Endothelial cell of umbilical vein (primary cell): ENCODE measurements around the gene MED17. TPM values are rescaled to one million over a fixed set of nuclear protein-coding genes. Genes with fewer than 3 reads are reported as not detected.

Source experiments
- BruUV-seq: library from RNA; stranded (reverse); fragments of 400-500 nt; replicated peaks from 2 replicates; lab custom pipeline; 2021; lab: Mats Ljungman, UMichigan
- CTCF ChIA-PET: fragments of 300-600, 350-600 bp; sonication (Branson Sonifier 250); formaldehyde crosslinking; loops from one replicate; lab custom pipeline; 2021; ENCODE audit warnings: antibody characterized with exemption, inconsistent platforms; lab: Charles Lee
- POLR2A ChIA-PET: fragments of 300-600, 350-600 bp; sonication (Branson Sonifier 250); formaldehyde crosslinking; loops from one replicate; lab custom pipeline; 2021; ENCODE audit warnings: antibody characterized with exemption, inconsistent platforms; lab: Charles Lee
- DNase-seq: peaks from one replicate; pipeline ENCODE4 v3.0.0-alpha.2; 2011; ENCODE audit warnings: low read depth, low spot score
- FAIRE-seq: peaks from 2 replicates; lab custom pipeline; 2011; peaks lifted over from hg19 to GRCh38; lab: Jason Lieb, UNC
- H2AFZ ChIP-seq: 2 replicates; pipeline ENCODE4 v1.6.0; 2012; ENCODE audit warnings: low read depth, low read length, control low read depth, inconsistent platforms
- H3K27ac ChIP-seq: 2 replicates; pipeline ENCODE4 v1.5.1; 2011; ENCODE audit warnings: low read depth, mild to moderate bottlenecking, control low read depth, low read length, moderate library complexity; ENCODE audit not compliant: insufficient read depth
- H3K27me3 ChIP-seq, 2 experiments: 2 replicates each; pipeline versions ENCODE4 v1.6.0 to v1.6.1; 2011; ENCODE audit warnings: low read length in 2 of 2, mixed read lengths in 1 of 2; ENCODE audit not compliant: control insufficient read depth in 2 of 2, insufficient read depth in 2 of 2
- H3K36me3 ChIP-seq, 2 experiments: 2 replicates in 1 of 2; 3 replicates in 1 of 2; pipeline ENCODE4 v1.5.1; 2011; ENCODE audit warnings: low read length in 2 of 2, mild to moderate bottlenecking in 1 of 2, moderate library complexity in 1 of 2; ENCODE audit not compliant: control insufficient read depth in 2 of 2, insufficient read depth in 2 of 2; ENCODE audit errors: extremely low read depth in 1 of 2
- H3K4me1 ChIP-seq: 3 replicates; pipeline ENCODE4 v1.5.1; 2011; ENCODE audit warnings: mild to moderate bottlenecking, low read length; ENCODE audit not compliant: control insufficient read depth, insufficient read depth; ENCODE audit errors: extremely low read depth
- H3K4me2 ChIP-seq: 2 replicates; pipeline ENCODE4 v1.6.1; 2011; ENCODE audit warnings: low read length, control low read depth, mixed read lengths; ENCODE audit not compliant: insufficient read depth
- H3K4me3 ChIP-seq, 3 experiments: fragments of 200-600 bp in 1 of 3; sonication (generic), shearing (Covaris generic) in 1 of 3; replicated peaks in 1 of 3; 2 replicates each; pipeline ENCODE4 v1.5.1; 2011 to 2016; ENCODE audit warnings: control low read depth in 3 of 3, low read length in 3 of 3, mild to moderate bottlenecking in 2 of 3, inconsistent platforms in 1 of 3, low read depth in 1 of 3, moderate library complexity in 1 of 3; ENCODE audit not compliant: insufficient read depth in 1 of 3
- H3K79me2 ChIP-seq: 2 replicates; pipeline ENCODE4 v1.6.0; 2012; ENCODE audit warnings: low read length, inconsistent platforms; ENCODE audit not compliant: control insufficient read depth, insufficient read depth
- H3K9ac ChIP-seq: replicated peaks from 2 replicates; pipeline ENCODE3; 2011; ENCODE audit warnings: low read length, control low read depth; ENCODE audit not compliant: insufficient read depth; ENCODE audit errors: extremely low read depth
- H3K9me1 ChIP-seq: replicated peaks from 3 replicates; pipeline ENCODE4 v1.6.0; 2011; ENCODE audit warnings: mild to moderate bottlenecking, low read length; ENCODE audit not compliant: control insufficient read depth, insufficient read depth; ENCODE audit errors: extremely low read depth
- H3K9me3 ChIP-seq: replicated peaks from 2 replicates; pipeline ENCODE4 v1.5.1; 2012; ENCODE audit warnings: low read length, inconsistent platforms; ENCODE audit not compliant: control insufficient read depth, insufficient read depth
- H4K20me1 ChIP-seq: replicated peaks from 2 replicates; pipeline ENCODE3; 2011; ENCODE audit warnings: mild to moderate bottlenecking, low read length; ENCODE audit not compliant: control insufficient read depth, insufficient read depth; ENCODE audit errors: extremely low read depth
- CTCF ChIP-seq, 2 donors: IDR thresholded peaks; 1 replicate in 1 of 2; 2 replicates in 1 of 2; pipeline ENCODE4 v1.5.1; 2011; ENCODE audit warnings: low read length in 2 of 2, mild to moderate bottlenecking in 2 of 2, moderate library complexity in 2 of 2, control low read depth in 1 of 2, inconsistent platforms in 1 of 2, low read depth in 1 of 2; ENCODE audit not compliant: insufficient read depth in 1 of 2; ENCODE audit errors: extremely low read depth in 1 of 2
- EZH2 ChIP-seq: IDR thresholded peaks from 2 replicates; pipeline ENCODE4 v1.6.1; 2012; ENCODE audit warnings: borderline replicate concordance, low read depth, mild to moderate bottlenecking, moderate library complexity, low read length, inconsistent platforms; ENCODE audit not compliant: severe bottlenecking
- FOS ChIP-seq: IDR thresholded peaks from 2 replicates; pipeline ENCODE4 v1.6.1; 2011; ENCODE audit warnings: mild to moderate bottlenecking, low read length, moderate library complexity, borderline replicate concordance; ENCODE audit not compliant: insufficient read depth
- GATA2 ChIP-seq: IDR thresholded peaks from 2 replicates; pipeline ENCODE4 v1.7.0; 2011; ENCODE audit warnings: low read depth, mild to moderate bottlenecking, moderate library complexity, mixed read lengths, low read length; ENCODE audit not compliant: insufficient read length, insufficient read depth
- JUN ChIP-seq: IDR thresholded peaks from 2 replicates; pipeline ENCODE4 v1.6.1; 2011; ENCODE audit warnings: borderline replicate concordance, low read depth; ENCODE audit not compliant: insufficient read length, insufficient read depth
- MAX ChIP-seq: IDR thresholded peaks from 2 replicates; pipeline ENCODE4 v1.6.1; 2011; ENCODE audit not compliant: insufficient read depth, insufficient read length
- MYC ChIP-seq: IDR thresholded peaks from one replicate; pipeline ENCODE4 v1.6.1; 2011; ENCODE audit warnings: mild to moderate bottlenecking, low read depth, low read length
- POLR2A ChIP-seq: IDR thresholded peaks from 2 replicates; pipeline ENCODE4 v1.6.1; 2012; ENCODE audit warnings: low read depth, mild to moderate bottlenecking, control low read depth, low read length
- POLR2AphosphoS5 ChIP-seq: IDR thresholded peaks from 2 replicates; pipeline ENCODE4 v1.6.1; 2012; ENCODE audit warnings: low read depth, mild to moderate bottlenecking, control low read depth, low read length, moderate library complexity; ENCODE audit not compliant: insufficient read depth
- dilution Hi-C: fragments of 300-500 bp; cut with MboI; formaldehyde crosslinking; loops from one replicate; pipeline ENCODE4 v1.15.0; 2019; ENCODE audit warnings: low sequenced_read_pairs; ENCODE audit not compliant: extremely low pct_ligation_motif_present
- intact Hi-C: fragments of 100-400 bp; cut with micrococcal nuclease; formaldehyde crosslinking; loops from one replicate; pipeline ENCODE4 v1.10.0; 2022
- polyA plus RNA-seq, 4 experiments: library from polyadenylated mRNA; depleted of rRNA in 3 of 4; stranded (reverse) in 3 of 4; unstranded in 1 of 4; fragments of >200 nt; gene quantifications; 2 replicates each; pipeline versions ENCODE4 v1.2.1 to v1.2.3, GENCODE V29; 2011 to 2012; ENCODE audit warnings: missing spikeins in 1 of 4
- total RNA-seq: library from RNA; stranded (reverse); gene quantifications from 2 replicates; pipeline ENCODE4 v1.2.3, GENCODE V29; 2021

Gene MED17
- total and polyA plus RNA-seq, 2 donors (not counting 3 experiments of a cell fraction or from before 2014, with no cell fraction given) = 11.3 to 40.6 TPM

- ChIA-PET POLR2A (interaction anchor here (1.0 kb wide), 1 partner anchor 9 kb away, joined by 4 read pairs; the partner anchor contains the start of genes C11orf54 and TAF1D), CTCF (interaction anchor here (0.6 to 0.7 kb wide), 2 partner anchors 12 to 30 kb away, joined by 3 read pairs; no protein-coding TSS in a partner anchor)
- no peaks in the 10 kb centered on the region for H3K36me3 ChIP-seq
- BruUV-seq = no TSS peak
- H3K9me3 ChIP-seq = no peaks in the 10 kb centered on the region
- TF ChIP-seq MYC = no peak
- TF ChIP-seq CTCF (IDR thresholded peaks at IDR 0.05; ENCODE audit: extremely low read depth in 1 of 2, insufficient read depth in 1 of 2, low read depth in 1 of 2, low read length in 2 of 2) = no peak
- intact Hi-C loops = no loop called here
- dilution Hi-C loops = no loop called here
- H3K4me1 ChIP-seq = no peaks in the 10 kb centered on the region
- H2AFZ ChIP-seq = no peak overlapping the region
- no peaks in the 10 kb centered on the region for H3K79me2 ChIP-seq
- no peaks in the 10 kb centered on the region for H3K27me3 ChIP-seq
- no peaks in the 10 kb centered on the region for H3K9me1 ChIP-seq
- no peak for FAIRE-seq
- H3K4me3 ChIP-seq = no peak overlapping the region
- no peak for DNase-seq
- H3K27ac ChIP-seq = no peak overlapping the region
- H3K4me2 ChIP-seq = no peak overlapping the region
- H3K9ac ChIP-seq = no peak overlapping the region
- no peaks in the 10 kb centered on the region for H4K20me1 ChIP-seq
These were observed 33.1 kb upstream of the MED17 start for GRCh38 chr11:93751001-93751400.

- DNase-seq = no peak
- ChIA-PET CTCF (no interaction called here), POLR2A (no interaction called here)
- Histone ChIP-seq H3K79me2 (no peaks in the 10 kb centered on the region), H2AFZ (no peak overlapping the region), H3K4me2 (no peak overlapping the region), H3K9me3 (no peaks in the 10 kb centered on the region), H3K4me1 (no peaks in the 10 kb centered on the region), H3K9me1 (no peaks in the 10 kb centered on the region), H3K9ac (no peak overlapping the region), H3K36me3 (peaks cover 0 to 4% of the 10 kb centered on the region in 2 experiments), H3K27me3 (no peaks in the 10 kb centered on the region), H3K27ac (no peak overlapping the region), H3K4me3 (no peak overlapping the region), H4K20me1 (no peaks in the 10 kb centered on the region)
- no peak for FAIRE-seq
- BruUV-seq = no TSS peak
- intact Hi-C loops (no loop called here), dilution Hi-C loops (no loop called here)
- TF ChIP-seq JUN (no peak), CTCF (IDR thresholded peaks at IDR 0.05; ENCODE audit: extremely low read depth in 1 of 2, insufficient read depth in 1 of 2, low read depth in 1 of 2, low read length in 2 of 2) (no peak), MAX (no peak), GATA2 (no peak), POLR2AphosphoS5 (no peak), FOS (no peak), MYC (no peak), POLR2A (no peak), EZH2 (no peak)
These were observed 30.8 kb upstream of the MED17 start for GRCh38 chr11:93753241-93753640.
